ENCODE data around the gene PMP22. TPM values are rescaled to one million over a fixed set of nuclear protein-coding genes. Genes with fewer than 3 reads are reported as not detected.

PMP22 gene
- total RNA-seq, 2 donors from 2014 or later, result 3.1 to 5.5 TPM

DNA sequence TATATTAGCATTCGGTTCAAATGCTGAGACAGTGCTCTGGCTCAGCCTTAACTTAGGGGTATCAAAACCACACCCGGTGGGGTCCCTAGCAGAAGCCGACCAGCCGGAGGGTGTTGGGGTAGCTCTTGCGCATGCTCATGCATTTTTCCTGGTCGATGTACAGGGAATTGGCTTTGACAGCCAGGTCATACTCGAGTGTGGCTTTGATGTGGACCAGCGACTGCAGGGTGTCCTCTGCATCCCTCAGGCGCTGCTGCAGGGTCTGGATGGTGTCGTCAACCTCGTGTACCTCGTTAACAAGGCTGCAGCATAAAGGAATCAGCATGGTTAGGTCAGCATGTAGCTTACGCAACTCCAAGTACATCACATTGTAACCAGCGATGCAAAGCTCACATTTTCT, 38.7 kb upstream of the PMP22 start:
- no peaks in the 10 kb centered on the region for H3K4me1 Mint-ChIP-seq
- H3K9me3 ChIP-seq (ENCODE audit: control insufficient read depth, low read length), result no peaks in the 10 kb centered on the region
- H3K27me3 ChIP-seq (ENCODE audit: control insufficient read depth, insufficient read depth, low read length, poor library complexity, severe bottlenecking), result no peaks in the 10 kb centered on the region
- no peaks in the 10 kb centered on the region for H3K36me3 ChIP-seq (ENCODE audit: control insufficient read depth, insufficient read depth, low read length)
- no peaks in the 10 kb centered on the region for H3K36me3 Mint-ChIP-seq (ENCODE audit: low read depth)
- H3K9ac ChIP-seq (ENCODE audit: extremely low read depth, low read length, poor library complexity, severe bottlenecking), result no peak overlapping the region
- no peaks in the 10 kb centered on the region for H3K4me1 ChIP-seq (ENCODE audit: control insufficient read depth, insufficient read depth, low read length)
- WGBS, 2 experiments (ENCODE audit: insufficient coverage in 1 of 2, insufficient read length in 1 of 2), result 88 to 89% methylated on average over 12 to 14 of the region's 14 CpGs
- no peak overlapping the region for H3K4me3 Mint-ChIP-seq
- DNase-seq, result no peak
- H3K4me3 ChIP-seq (ENCODE audit: low read length), result no peak overlapping the region
- no peaks in the 10 kb centered on the region for H3K27me3 Mint-ChIP-seq (ENCODE audit: insufficient read depth)
- no peak for TF ChIP-seq CTCF (conservative IDR thresholded peaks at IDR 0.05)
- H3K27ac Mint-ChIP-seq, result no peak overlapping the region
- no peak overlapping the region for H3K27ac ChIP-seq (ENCODE audit: low read depth, low read length)
- H3K9me3 Mint-ChIP-seq, result no peaks in the 10 kb centered on the region

DNA sequence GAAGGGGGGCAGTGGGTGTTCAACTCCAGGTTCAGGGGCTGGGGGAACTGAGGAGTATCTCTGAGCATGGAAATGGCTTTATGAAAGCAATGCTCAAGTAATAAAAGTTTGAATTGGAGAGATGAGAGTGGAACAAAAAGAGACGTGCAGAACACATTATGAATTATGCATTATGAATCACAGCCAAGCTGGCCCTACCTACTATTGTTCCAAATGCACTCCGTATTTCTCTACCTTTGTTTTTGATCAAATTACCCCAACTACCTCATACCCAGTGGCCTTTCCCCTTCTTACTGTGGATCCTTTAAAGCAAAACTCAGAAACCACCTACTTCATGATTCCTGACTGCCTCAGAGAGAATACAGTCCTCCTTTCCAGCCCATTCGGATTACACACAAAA, 38.1 kb upstream of the PMP22 start:
- no peak for TF ChIP-seq CTCF (conservative IDR thresholded peaks at IDR 0.05)
- WGBS, 2 experiments (ENCODE audit: insufficient coverage in 1 of 2, insufficient read length in 1 of 2), result 85 to 100% methylated on average over 2 to 3 of the region's 3 CpGs
- H3K27ac Mint-ChIP-seq, result no peak overlapping the region

DNA sequence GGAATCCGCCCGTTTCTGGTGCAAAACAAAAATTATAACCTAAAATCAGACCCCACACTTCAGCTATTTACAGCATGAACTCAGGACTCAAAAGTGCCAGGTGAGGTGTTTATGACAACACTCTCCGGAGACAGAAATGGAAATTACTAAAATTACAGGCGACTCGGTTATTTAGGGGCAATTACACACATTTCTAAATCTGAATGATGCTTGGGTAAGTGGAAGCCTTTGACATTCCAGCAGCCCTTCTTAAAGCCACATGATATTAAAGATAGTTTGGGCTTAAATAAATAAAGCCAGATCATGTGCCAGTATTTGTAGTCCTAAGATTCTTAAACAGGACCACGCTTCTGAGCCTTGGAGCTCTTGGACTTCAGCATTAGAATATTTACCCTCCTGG, 36.7 kb upstream of the PMP22 start:
- no peak for TF ChIP-seq CTCF (conservative IDR thresholded peaks at IDR 0.05)
- H3K27ac Mint-ChIP-seq, result no peak overlapping the region

More for the DNA sequence above, 38.1 kb upstream of the PMP22 start:
- Histone ChIP-seq H3K27ac (ENCODE audit: low read depth, low read length) (no peak overlapping the region), H3K4me3 (ENCODE audit: low read length) (no peak overlapping the region), H3K9ac (ENCODE audit: extremely low read depth, low read length, poor library complexity, severe bottlenecking) (no peak overlapping the region), H3K36me3 (ENCODE audit: control insufficient read depth, insufficient read depth, low read length) (no peaks in the 10 kb centered on the region), H3K4me1 (ENCODE audit: control insufficient read depth, insufficient read depth, low read length) (no peaks in the 10 kb centered on the region), H3K9me3 (ENCODE audit: control insufficient read depth, low read length) (no peaks in the 10 kb centered on the region), H3K27me3 (ENCODE audit: control insufficient read depth, insufficient read depth, low read length, poor library complexity, severe bottlenecking) (no peaks in the 10 kb centered on the region)
- Mint-ChIP-seq H3K36me3 (ENCODE audit: low read depth) (no peaks in the 10 kb centered on the region), H3K4me1 (no peaks in the 10 kb centered on the region), H3K4me3 (no peak overlapping the region), H3K9me3 (no peaks in the 10 kb centered on the region), H3K27me3 (ENCODE audit: insufficient read depth) (no peaks in the 10 kb centered on the region)
- DNase-seq, result no peak

More for the DNA sequence above, 36.7 kb upstream of the PMP22 start:
- Mint-ChIP-seq H3K9me3 (no peaks in the 10 kb centered on the region), H3K36me3 (ENCODE audit: low read depth) (no peaks in the 10 kb centered on the region), H3K27me3 (ENCODE audit: insufficient read depth) (no peaks in the 10 kb centered on the region), H3K4me3 (no peak overlapping the region), H3K4me1 (no peaks in the 10 kb centered on the region)
- Histone ChIP-seq H3K4me1 (ENCODE audit: control insufficient read depth, insufficient read depth, low read length) (no peaks in the 10 kb centered on the region), H3K9me3 (ENCODE audit: control insufficient read depth, low read length) (no peaks in the 10 kb centered on the region), H3K9ac (ENCODE audit: extremely low read depth, low read length, poor library complexity, severe bottlenecking) (no peak overlapping the region), H3K4me3 (ENCODE audit: low read length) (no peak overlapping the region), H3K27ac (ENCODE audit: low read depth, low read length) (no peak overlapping the region), H3K27me3 (ENCODE audit: control insufficient read depth, insufficient read depth, low read length, poor library complexity, severe bottlenecking) (no peaks in the 10 kb centered on the region), H3K36me3 (ENCODE audit: control insufficient read depth, insufficient read depth, low read length) (no peaks in the 10 kb centered on the region)
- no peak for DNase-seq
- 98 to 100% methylated on average over 6 of the region's 6 CpGs for WGBS, 2 experiments (ENCODE audit: insufficient coverage in 1 of 2, insufficient read length in 1 of 2)

Data from endodermal cell (in vitro differentiated cells).